GM19099 (cell line): Measurements from ENCODE around the gene C19orf38.

Experiments
- POLR2A ChIP-seq: IDR thresholded peaks from 3 replicates; pipeline ENCODE4 v1.6.1; 2011; ENCODE audit warnings: low read depth; ENCODE audit not compliant: insufficient read length; ENCODE audit errors: extremely low read depth

Gene C19orf38

GRCh38 chr19:10816691-10817090 is 31.5 kb upstream of the C19orf38 start:
- no peak for TF ChIP-seq POLR2A

GRCh38 chr19:10817291-10818038 is 30.8 kb upstream of the C19orf38 start:
- TF ChIP-seq POLR2A = no peak

GRCh38 chr19:10818301-10819123 is 29.7 kb upstream of the C19orf38 start:
- TF ChIP-seq POLR2A = no peak

- no peak for TF ChIP-seq POLR2A
These were observed 28.8 kb upstream of the C19orf38 start for GRCh38 chr19:10819124-10820060.

GRCh38 chr19:10820173-10820572 is 28.0 kb upstream of the C19orf38 start:
- TF ChIP-seq POLR2A = no peak

GRCh38 chr19:10823690-10824089 is 24.5 kb upstream of the C19orf38 start:
- no peak for TF ChIP-seq POLR2A

- no peak for TF ChIP-seq POLR2A
These were observed 22.0 kb upstream of the C19orf38 start for GRCh38 chr19:10826231-10826630.

GRCh38 chr19:10826846-10827245 is 21.4 kb upstream of the C19orf38 start:
- TF ChIP-seq POLR2A = no peak

GRCh38 chr19:10828981-10829821 is 19.0 kb upstream of the C19orf38 start:
- no peak for TF ChIP-seq POLR2A

GRCh38 chr19:10829967-10830366 is 18.2 kb upstream of the C19orf38 start:
- no peak for TF ChIP-seq POLR2A

GRCh38 chr19:10830370-10830769 is 17.8 kb upstream of the C19orf38 start:
- no peak for TF ChIP-seq POLR2A

- no peak for TF ChIP-seq POLR2A
These were observed 17.1 kb upstream of the C19orf38 start for GRCh38 chr19:10830931-10831779.
